MG63 (cell line): Measurements from ENCODE around the gene FGGY. TPM values are rescaled to one million over a fixed set of nuclear protein-coding genes. Genes with fewer than 3 reads are reported as not detected.

Source experiments
- DNase-seq: peaks from one replicate; pipeline ENCODE4 v3.0.0-alpha.2; 2020
- H3K27me3 ChIP-seq: fragments of 250-450 bp; sonication (Bioruptor Pico); 2 replicates; pipeline ENCODE4 v1.5.1; 2020; ENCODE audit warnings: mild to moderate bottlenecking, moderate library complexity
- H3K36me3 ChIP-seq: fragments of 250-450 bp; sonication (Bioruptor Pico); 2 replicates; pipeline ENCODE4 v1.5.1; 2020; ENCODE audit warnings: mild to moderate bottlenecking, moderate library complexity
- H3K4me3 ChIP-seq: fragments of 250-450 bp; sonication (Bioruptor Pico); 2 replicates; pipeline ENCODE4 v1.5.1; 2020; ENCODE audit warnings: mild to moderate bottlenecking, moderate library complexity
- H3K9me3 ChIP-seq: fragments of 250-450 bp; sonication (Bioruptor Pico); 2 replicates; pipeline ENCODE4 v1.5.1; 2020; ENCODE audit warnings: mild to moderate bottlenecking, moderate library complexity
- total RNA-seq: library from RNA; depleted of rRNA; stranded (reverse); fragments of >200 nt; shearing (Covaris generic); gene quantifications from 2 replicates; pipeline ENCODE4 v1.2.3, GENCODE V29; 2014; ENCODE audit warnings: low replicate concordance

Gene FGGY
- total RNA-seq, 1 experiment from 2014 or later = 15.4 TPM

DNA sequence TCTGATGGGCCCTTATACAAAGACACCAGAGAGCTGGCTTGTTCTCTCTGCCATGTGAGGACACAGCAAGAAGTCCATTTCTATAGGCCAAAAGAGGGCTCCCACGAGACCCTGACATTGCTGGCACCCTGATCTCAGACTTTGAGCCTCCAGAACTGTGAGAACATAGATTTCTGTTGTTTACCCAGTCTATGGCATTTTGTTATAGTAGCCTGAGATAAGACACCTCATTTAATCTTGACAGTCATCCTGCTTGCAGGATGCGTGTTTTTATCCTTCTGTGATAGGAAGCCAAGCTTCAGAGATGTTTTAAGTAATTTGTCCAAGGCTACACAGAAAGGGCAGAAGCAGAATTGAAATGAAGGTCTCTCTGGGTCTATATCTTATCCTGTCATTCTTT, 379.0 kb downstream of the FGGY start:
- DNase-seq = no peak
- no peak overlapping the region for H3K4me3 ChIP-seq
- peaks cover 14% of the 10 kb centered on the region for H3K9me3 ChIP-seq
- H3K36me3 ChIP-seq = no peaks in the 10 kb centered on the region
- no peaks in the 10 kb centered on the region for H3K27me3 ChIP-seq

GRCh38 chr1:59678040-59678439, 381.1 kb downstream of the FGGY start:
- Histone ChIP-seq H3K4me3 (no peak overlapping the region), H3K36me3 (no peaks in the 10 kb centered on the region), H3K9me3 (peaks cover 7% of the 10 kb centered on the region), H3K27me3 (no peaks in the 10 kb centered on the region)
- no peak for DNase-seq

DNA sequence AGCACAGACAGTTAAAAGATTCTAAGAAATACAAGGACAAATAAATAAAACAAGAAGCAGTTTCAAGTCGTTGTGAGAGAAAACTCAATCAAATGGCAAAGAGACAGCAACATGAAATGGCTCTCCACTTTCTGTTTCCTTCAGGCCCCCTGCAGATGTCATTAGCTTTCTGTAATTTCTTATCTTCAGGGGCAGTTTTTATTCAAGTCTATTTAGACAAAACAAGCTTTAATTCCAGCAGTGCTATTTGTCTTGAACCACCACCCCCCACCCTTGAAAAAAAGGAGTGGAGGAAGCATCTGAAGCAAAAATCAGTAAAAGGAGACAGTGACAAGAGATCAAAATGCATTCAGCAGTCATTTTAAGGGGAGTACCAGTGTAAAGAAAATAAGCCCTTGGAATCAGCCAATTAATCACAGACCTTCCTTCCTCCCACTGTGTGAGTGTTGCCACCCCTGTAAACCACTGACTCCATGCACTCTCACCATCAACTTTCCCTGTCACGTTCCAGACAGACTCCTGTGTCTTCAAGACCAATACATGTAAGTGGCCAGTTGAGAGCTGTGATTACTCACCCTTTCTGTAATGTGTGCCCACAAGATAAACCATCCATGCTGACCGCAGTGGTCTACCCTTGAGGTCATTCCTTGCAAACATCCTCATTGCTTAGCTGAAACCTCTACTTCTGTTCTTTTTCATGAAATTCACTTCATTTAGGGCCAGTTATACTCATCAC, 381.8 kb downstream of the FGGY start:
- peak; percentile 70 for DNase-seq

DNA sequence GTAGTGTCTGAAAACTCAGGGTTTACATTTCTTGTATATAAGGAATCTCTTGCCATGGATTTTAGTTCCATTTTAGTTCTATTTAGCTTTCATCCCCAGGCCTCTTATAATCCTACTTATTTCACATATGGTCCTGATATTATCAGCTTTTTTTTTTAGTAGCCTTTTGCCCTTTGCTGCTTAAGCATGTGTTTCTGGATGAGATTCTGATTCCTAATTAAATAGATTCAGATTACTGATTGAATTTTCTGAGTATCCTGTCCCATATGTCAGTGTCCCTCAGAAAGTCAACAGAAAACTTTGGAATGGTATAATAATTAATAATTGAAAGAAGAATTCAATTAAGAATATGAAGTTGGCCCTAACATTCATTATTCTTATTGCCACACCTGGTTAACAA, 383.1 kb downstream of the FGGY start:
- Histone ChIP-seq H3K36me3 (no peaks in the 10 kb centered on the region), H3K9me3 (no peaks in the 10 kb centered on the region; the same call in 1 of the 2 replicates), H3K4me3 (no peak overlapping the region), H3K27me3 (no peaks in the 10 kb centered on the region)
- no peak for DNase-seq

More for the DNA sequence above, 381.8 kb downstream of the FGGY start:
- Histone ChIP-seq H3K4me3 (no peak overlapping the region), H3K27me3 (no peaks in the 10 kb centered on the region), H3K9me3 (peaks cover 2% of the 10 kb centered on the region; the same call in 1 of the 2 replicates), H3K36me3 (no peaks in the 10 kb centered on the region)

- Histone ChIP-seq H3K9me3 (no peaks in the 10 kb centered on the region), H3K4me3 (no peak overlapping the region), H3K27me3 (no peaks in the 10 kb centered on the region), H3K36me3 (no peaks in the 10 kb centered on the region)
- DNase-seq = no peak
Measured at GRCh38 chr1:59682396-59683080, 385.6 kb downstream of the FGGY start.

DNA sequence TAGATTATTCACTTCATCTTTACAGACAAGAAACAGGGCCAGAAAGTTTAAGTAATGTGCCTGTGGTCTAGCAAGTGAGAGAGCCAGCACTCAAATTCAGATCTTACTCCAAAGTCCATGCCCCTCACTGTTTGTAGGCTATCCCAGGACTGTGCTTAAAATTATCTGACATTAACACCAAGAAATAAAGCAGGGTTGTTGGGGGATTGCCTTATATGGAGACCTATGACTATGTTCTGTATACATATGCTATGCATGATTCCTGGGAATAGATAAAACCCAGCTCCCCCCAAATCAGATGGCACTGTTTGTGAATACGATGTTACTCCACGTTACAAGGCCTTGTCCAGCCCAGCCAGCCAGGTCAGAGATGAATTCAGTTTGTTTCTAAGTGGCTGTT, 386.3 kb downstream of the FGGY start:
- no peaks in the 10 kb centered on the region for H3K9me3 ChIP-seq
- H3K36me3 ChIP-seq = no peaks in the 10 kb centered on the region
- H3K27me3 ChIP-seq = no peaks in the 10 kb centered on the region
- no peak for DNase-seq
- no peak overlapping the region for H3K4me3 ChIP-seq

GRCh38 chr1:59684698-59685097, 387.8 kb downstream of the FGGY start:
- H3K36me3 ChIP-seq = no peaks in the 10 kb centered on the region
- no peaks in the 10 kb centered on the region for H3K27me3 ChIP-seq
- no peak for DNase-seq
- H3K4me3 ChIP-seq = no peak overlapping the region
- H3K9me3 ChIP-seq = no peaks in the 10 kb centered on the region

GRCh38 chr1:59685101-59685500, 388.2 kb downstream of the FGGY start:
- no peak for DNase-seq
- Histone ChIP-seq H3K4me3 (no peak overlapping the region), H3K36me3 (no peaks in the 10 kb centered on the region), H3K9me3 (no peaks in the 10 kb centered on the region), H3K27me3 (no peaks in the 10 kb centered on the region)

- no peaks in the 10 kb centered on the region for H3K36me3 ChIP-seq
- no peak overlapping the region for H3K4me3 ChIP-seq
- no peak for DNase-seq
- no peaks in the 10 kb centered on the region for H3K27me3 ChIP-seq
- H3K9me3 ChIP-seq = no peaks in the 10 kb centered on the region
Measured at GRCh38 chr1:59685666-59686065, 388.8 kb downstream of the FGGY start.

DNA sequence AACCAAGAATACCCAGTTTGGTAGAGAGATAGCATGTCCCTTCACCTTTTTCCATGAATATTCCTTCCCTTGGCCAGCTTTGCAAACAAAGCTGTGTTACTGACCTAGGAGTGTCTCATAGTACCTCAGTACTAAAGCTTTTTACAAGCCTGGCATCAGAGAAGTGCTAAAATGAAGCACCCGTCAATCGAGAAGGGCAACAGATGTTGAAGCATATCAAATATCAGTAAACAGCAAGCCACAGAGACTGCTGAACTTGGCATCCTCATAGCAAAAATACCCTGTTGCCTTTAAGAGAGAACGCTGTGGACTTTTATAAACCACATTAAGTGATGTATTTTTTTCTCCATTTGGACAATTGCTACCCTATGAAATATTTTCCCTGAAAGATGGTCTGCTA, 389.3 kb downstream of the FGGY start:
- Histone ChIP-seq H3K9me3 (no peaks in the 10 kb centered on the region), H3K4me3 (no peak overlapping the region), H3K27me3 (no peaks in the 10 kb centered on the region), H3K36me3 (no peaks in the 10 kb centered on the region)
- DNase-seq = peak; percentile 23

- DNase-seq = no peak
- Histone ChIP-seq H3K36me3 (no peaks in the 10 kb centered on the region), H3K9me3 (no peaks in the 10 kb centered on the region), H3K27me3 (no peaks in the 10 kb centered on the region), H3K4me3 (no peak overlapping the region)
Measured at GRCh38 chr1:59686574-59686973, 389.7 kb downstream of the FGGY start.

DNA sequence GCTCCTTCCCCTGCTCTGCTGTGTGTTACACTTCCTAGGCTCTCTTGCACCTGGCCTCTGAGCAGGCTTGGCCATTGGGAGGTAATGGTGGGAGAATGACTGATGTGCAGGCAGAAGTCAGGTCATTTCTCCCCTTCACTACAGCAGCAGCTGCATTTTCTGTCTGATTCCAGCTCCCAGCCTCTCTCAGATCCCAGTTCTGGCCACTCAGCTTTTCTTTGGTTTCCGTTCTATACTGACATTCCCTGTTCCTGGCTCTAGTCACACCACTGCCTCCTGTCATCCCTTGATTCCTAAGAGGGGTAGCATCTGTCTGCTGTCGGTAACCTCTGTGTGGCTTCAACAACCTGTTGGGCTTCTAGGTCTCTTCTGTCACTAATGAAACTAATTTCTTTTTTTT, 390.2 kb downstream of the FGGY start:
- Histone ChIP-seq H3K9me3 (no peaks in the 10 kb centered on the region), H3K27me3 (no peaks in the 10 kb centered on the region), H3K36me3 (no peaks in the 10 kb centered on the region), H3K4me3 (no peak overlapping the region)
- DNase-seq = no peak

GRCh38 chr1:59688976-59689375, 392.1 kb downstream of the FGGY start:
- Histone ChIP-seq H3K36me3 (no peaks in the 10 kb centered on the region), H3K9me3 (no peaks in the 10 kb centered on the region), H3K4me3 (no peak overlapping the region), H3K27me3 (no peaks in the 10 kb centered on the region)
- no peak for DNase-seq

DNA sequence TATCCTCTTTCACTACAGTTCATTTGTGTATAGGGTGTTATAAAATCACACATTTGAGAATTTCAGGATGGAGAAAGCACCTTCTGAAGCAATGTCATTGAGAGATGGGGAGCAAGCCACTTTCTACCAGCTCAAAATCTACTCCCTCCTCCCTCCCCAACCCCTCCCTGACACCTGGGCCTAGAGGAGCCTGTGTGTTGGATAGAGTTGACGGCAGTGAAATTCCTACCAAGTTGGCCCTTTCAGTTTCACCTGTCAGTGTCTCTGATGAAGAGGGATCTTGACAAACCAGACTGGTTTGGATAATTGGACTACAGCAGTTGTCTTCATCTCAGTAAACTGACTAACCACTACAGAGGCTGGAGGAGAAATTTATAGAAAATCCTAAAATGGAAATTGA, 392.8 kb downstream of the FGGY start:
- H3K9me3 ChIP-seq = no peaks in the 10 kb centered on the region
- H3K4me3 ChIP-seq = no peak overlapping the region
- no peak for DNase-seq
- no peaks in the 10 kb centered on the region for H3K36me3 ChIP-seq
- no peaks in the 10 kb centered on the region for H3K27me3 ChIP-seq

DNA sequence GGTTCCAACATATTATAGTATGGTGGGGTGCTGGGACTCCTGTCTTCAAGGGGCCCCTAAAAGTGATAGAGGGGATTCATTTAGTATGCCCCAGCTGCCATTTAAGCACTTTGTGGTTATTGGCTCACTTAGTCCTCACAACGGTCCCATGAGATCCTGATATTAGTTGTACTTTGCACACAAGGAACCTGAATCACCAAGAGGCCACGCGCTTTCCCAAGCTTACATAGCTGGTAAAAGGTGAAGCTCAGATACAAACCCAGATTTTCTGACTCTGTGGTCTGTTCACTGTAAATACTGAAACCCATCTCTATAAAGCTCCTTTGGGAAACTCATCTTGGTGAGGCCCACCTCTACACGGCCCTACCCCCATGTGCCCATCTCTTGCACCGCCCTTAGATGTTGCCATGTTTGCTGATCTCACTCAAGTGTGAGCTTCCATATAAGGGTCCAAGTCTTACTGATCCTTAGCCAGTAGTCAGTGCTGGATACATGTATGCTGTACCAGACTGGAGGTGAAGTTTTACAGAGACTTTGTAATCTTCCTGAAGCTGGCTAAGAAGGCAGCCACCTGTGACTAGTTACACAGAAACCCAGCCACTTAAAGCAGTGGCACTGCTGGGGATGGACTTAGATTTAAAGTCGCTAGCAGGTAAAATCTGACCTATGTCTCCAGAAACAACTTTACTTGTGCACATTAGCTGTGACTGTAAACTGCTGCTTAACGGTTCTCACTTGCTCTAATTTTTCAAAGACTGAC, 393.5 kb downstream of the FGGY start:
- no peaks in the 10 kb centered on the region for H3K36me3 ChIP-seq
- H3K4me3 ChIP-seq = no peak overlapping the region
- H3K27me3 ChIP-seq = no peaks in the 10 kb centered on the region
- no peak for DNase-seq
- H3K9me3 ChIP-seq = no peaks in the 10 kb centered on the region

DNA sequence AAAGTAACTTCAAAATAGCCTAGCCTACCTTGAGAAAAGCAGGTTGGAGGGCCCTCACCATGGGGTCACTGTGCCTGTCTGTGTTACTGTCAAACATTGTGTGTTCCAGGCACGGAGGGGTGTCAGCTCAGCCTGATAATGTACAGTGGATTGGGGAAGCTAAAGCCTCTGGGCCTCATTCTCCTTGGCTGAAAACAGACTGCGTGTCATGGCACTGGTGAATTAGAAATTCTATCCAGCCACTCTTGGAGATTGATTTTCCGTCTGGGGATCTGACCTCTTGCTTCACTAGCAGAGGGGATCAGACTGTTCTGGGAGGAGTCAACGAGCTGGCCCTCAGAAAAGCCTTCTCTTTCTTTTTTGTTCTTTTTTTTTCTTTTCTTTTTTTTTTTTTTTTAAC, 394.4 kb downstream of the FGGY start:
- DNase-seq = no peak
- Histone ChIP-seq H3K9me3 (no peaks in the 10 kb centered on the region), H3K27me3 (no peaks in the 10 kb centered on the region), H3K36me3 (no peaks in the 10 kb centered on the region), H3K4me3 (no peak overlapping the region)

DNA sequence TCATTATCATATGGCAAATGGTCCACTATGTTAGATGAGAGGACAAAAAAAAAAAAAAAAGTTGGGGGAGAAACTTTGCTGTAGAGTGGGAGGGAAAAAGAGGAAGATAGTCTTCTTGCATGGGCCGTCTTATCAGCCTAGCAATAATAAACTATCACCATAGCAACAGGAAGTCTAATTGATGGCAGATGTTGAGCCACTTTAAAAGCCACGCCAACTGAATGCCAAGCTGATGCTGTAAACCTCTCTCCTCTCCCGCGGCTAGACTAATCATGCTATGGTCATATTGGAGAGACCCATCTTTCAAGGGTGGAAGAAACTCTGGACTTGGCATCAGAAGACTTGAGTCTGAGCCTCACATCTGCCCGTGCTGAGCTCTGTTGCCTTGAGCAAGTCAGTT, 395.7 kb downstream of the FGGY start:
- H3K4me3 ChIP-seq = no peak overlapping the region
- no peaks in the 10 kb centered on the region for H3K36me3 ChIP-seq
- no peaks in the 10 kb centered on the region for H3K9me3 ChIP-seq
- no peaks in the 10 kb centered on the region for H3K27me3 ChIP-seq
- DNase-seq = peak; percentile 58
